PC-9 (cell line): ENCODE data around the gene KCNJ12. TPM values are rescaled to one million over a fixed set of nuclear protein-coding genes. Genes with fewer than 3 reads are reported as not detected.

ENCODE experiments used
- BruUV-seq: library from RNA; stranded (reverse); fragments of 400-500 nt; replicated peaks from 2 replicates; lab custom pipeline; 2021; lab: Mats Ljungman, UMichigan
- CTCF ChIA-PET: fragments of 300-600 bp; sonication (Branson Sonifier 250); formaldehyde crosslinking; loops from one replicate; lab custom pipeline; 2022; ENCODE audit warnings: antibody characterized with exemption; lab: Charles Lee
- POLR2A ChIA-PET: fragments of 300-600 bp; sonication (Branson Sonifier 250); formaldehyde crosslinking; loops from one replicate; lab custom pipeline; 2022; ENCODE audit warnings: antibody characterized with exemption; ENCODE audit not compliant: unreplicated experiment; lab: Charles Lee
- DNase-seq, 2 experiments: peaks; one replicate each; pipeline versions ENCODE4 v3.0.0 to v3.0.0-alpha.2; 2015 to 2022; ENCODE audit warnings: mixed read lengths in 1 of 2
- H2AFZ ChIP-seq: fragments of 200-600 bp; sonication (generic); 2 replicates; pipeline ENCODE4 v1.8.1; 2017; ENCODE audit warnings: antibody characterized with exemption
- H3F3A ChIP-seq: fragments of 200-600 bp; sonication (generic); 2 replicates; pipeline ENCODE4 v1.8.1; 2017; ENCODE audit warnings: antibody characterized with exemption, mild to moderate bottlenecking, low read depth; ENCODE audit not compliant: insufficient read depth
- H3K27ac ChIP-seq: fragments of 200-600 bp; sonication (generic); 2 replicates; pipeline ENCODE4 v1.6.1; 2016; ENCODE audit warnings: mixed run types
- H3K27me3 ChIP-seq: fragments of 200-600 bp; sonication (generic); 2 replicates; pipeline ENCODE4 v1.6.1; 2016; ENCODE audit warnings: low read depth, mixed run types; ENCODE audit not compliant: insufficient read depth
- H3K36me3 ChIP-seq: fragments of 200-600 bp; sonication (generic); 2 replicates; pipeline ENCODE4 v1.6.1; 2016; ENCODE audit warnings: low read depth, mixed run types
- H3K4me1 ChIP-seq: fragments of 200-600 bp; sonication (generic); replicated peaks from 2 replicates; pipeline ENCODE4 v1.6.1; 2016; ENCODE audit warnings: mixed run types; ENCODE audit not compliant: insufficient read depth
- H3K4me2 ChIP-seq: fragments of 200-600 bp; sonication (generic); 2 replicates; pipeline ENCODE4 v1.6.1; 2017; ENCODE audit warnings: mixed run types
- H3K4me3 ChIP-seq: fragments of 200-600 bp; sonication (generic); 2 replicates; pipeline ENCODE4 v1.6.1; 2016; ENCODE audit warnings: mixed run types
- H3K79me2 ChIP-seq: fragments of 200-600 bp; sonication (generic); 2 replicates; pipeline ENCODE4 v1.6.1; 2017; ENCODE audit warnings: low read depth, mixed run types
- H3K9me2 ChIP-seq: fragments of 200-600 bp; sonication (generic); 2 replicates; pipeline ENCODE4 v1.8.1; 2017; ENCODE audit warnings: mild to moderate bottlenecking; ENCODE audit not compliant: insufficient read depth
- H3K9me3 ChIP-seq: fragments of 200-600 bp; sonication (generic); 2 replicates; pipeline ENCODE4 v1.8.1; 2016; ENCODE audit warnings: low read depth; ENCODE audit not compliant: insufficient read depth
- H4K20me1 ChIP-seq: fragments of 200-600 bp; sonication (generic); 2 replicates; pipeline ENCODE4 v1.8.1; 2017; ENCODE audit not compliant: insufficient read depth
- CTCF ChIP-seq: fragments of 200-600 bp; sonication (generic); conservative IDR thresholded peaks from 2 replicates; pipeline ENCODE4 v1.6.1; 2017; ENCODE audit warnings: mixed run types, antibody characterized with exemption, mild to moderate bottlenecking, moderate library complexity
- EZH2 ChIP-seq: fragments of 200-600 bp; sonication (generic); IDR thresholded peaks from 2 replicates; pipeline ENCODE4 v1.8.0; 2017; ENCODE audit warnings: antibody characterized with exemption, low read depth
- intact Hi-C: fragments of 100-400 bp; cut with micrococcal nuclease; formaldehyde crosslinking; loops from one replicate; pipeline ENCODE4 v1.10.0; 2022; ENCODE audit not compliant: unreplicated experiment
- total RNA-seq: library from RNA; stranded (reverse); gene quantifications from 2 replicates; pipeline ENCODE4 v1.2.3, GENCODE V29; 2021

The KCNJ12 gene
- total RNA-seq, 1 experiment from 2014 or later: 1.1 TPM

- Histone ChIP-seq H3K79me2 (no peaks in the 10 kb centered on the region), H3K36me3 (no peaks in the 10 kb centered on the region), H3K9me3 (no peaks in the 10 kb centered on the region), H3K27ac (no peak overlapping the region), H3F3A (no peaks in the 10 kb centered on the region), H3K9me2 (no peaks in the 10 kb centered on the region), H3K4me1 (peaks cover 10% of the 10 kb centered on the region), H3K4me3 (no peak overlapping the region), H4K20me1 (no peaks in the 10 kb centered on the region), H3K4me2 (no peak overlapping the region), H2AFZ (no peak overlapping the region), H3K27me3 (no peaks in the 10 kb centered on the region)
- no peak for DNase-seq
- TF ChIP-seq CTCF: no peak
- no peak for TF ChIP-seq EZH2
- intact Hi-C loops: no loop called here
- BruUV-seq: no TSS peak
- CTCF ChIA-PET: no interaction called here
- POLR2A ChIA-PET: no interaction called here
Observed at GRCh38 chr17:21361020-21361809, 14.9 kb upstream of the KCNJ12 start.

- Histone ChIP-seq H3K9me3 (no peaks in the 10 kb centered on the region), H3K9me2 (no peaks in the 10 kb centered on the region), H2AFZ (no peak overlapping the region), H3K27ac (no peak overlapping the region), H3K36me3 (no peaks in the 10 kb centered on the region), H3K4me2 (no peak overlapping the region), H3K4me1 (peaks cover 10% of the 10 kb centered on the region), H3F3A (no peaks in the 10 kb centered on the region), H3K27me3 (no peaks in the 10 kb centered on the region), H3K79me2 (no peaks in the 10 kb centered on the region), H4K20me1 (no peaks in the 10 kb centered on the region), H3K4me3 (no peak overlapping the region)
- DNase-seq: no peak
- ChIA-PET CTCF (no interaction called here), POLR2A (no interaction called here)
- TF ChIP-seq CTCF: no peak
- TF ChIP-seq EZH2: no peak
- intact Hi-C loops: no loop called here
- no TSS peak for BruUV-seq
Observed at GRCh38 chr17:21362331-21362931, 13.7 kb upstream of the KCNJ12 start.

GRCh38 chr17:21363776-21364642 lies 12.1 kb upstream of the KCNJ12 start:
- POLR2A ChIA-PET: no interaction called here
- no TSS peak for BruUV-seq
- CTCF ChIA-PET: no interaction called here

More at GRCh38 chr17:21363776-21364642, 12.1 kb upstream of the KCNJ12 start:
- no peak overlapping the region for H3K27ac ChIP-seq
- no peaks in the 10 kb centered on the region for H3K27me3 ChIP-seq
- DNase-seq: no peak
- no peak overlapping the region for H3K4me2 ChIP-seq
- no peaks in the 10 kb centered on the region for H3F3A ChIP-seq
- no peaks in the 10 kb centered on the region for H3K79me2 ChIP-seq
- intact Hi-C loops: no loop called here
- H3K9me3 ChIP-seq: no peaks in the 10 kb centered on the region
- H3K4me3 ChIP-seq: no peak overlapping the region
- peaks cover 11% of the 10 kb centered on the region for H3K4me1 ChIP-seq
- no peaks in the 10 kb centered on the region for H4K20me1 ChIP-seq
- TF ChIP-seq CTCF (no peak), EZH2 (no peak)
- H3K36me3 ChIP-seq: no peaks in the 10 kb centered on the region
- H2AFZ ChIP-seq: no peak overlapping the region
- H3K9me2 ChIP-seq: no peaks in the 10 kb centered on the region
